GM18861 (cell line): ENCODE results near the gene ADK.

Experiments
- ATAC-seq: cut with Tn5 transposase; IDR thresholded peaks from one replicate; pipeline ENCODE4 v1.9.1; 2021; ENCODE audit not compliant: unreplicated experiment

Gene ADK

GRCh38 chr10:74234569-74234968 lies 83.5 kb downstream of the ADK start:
- no peak for ATAC-seq

GRCh38 chr10:74238031-74238431 lies 87.0 kb downstream of the ADK start:
- ATAC-seq = no peak

GRCh38 chr10:74238516-74238915 lies 87.5 kb downstream of the ADK start:
- no peak for ATAC-seq

GRCh38 chr10:74243067-74243466 lies 92.0 kb downstream of the ADK start:
- no peak for ATAC-seq

GRCh38 chr10:74244097-74244685 lies 93.2 kb downstream of the ADK start:
- ATAC-seq = no peak

- no peak for ATAC-seq
Measured at GRCh38 chr10:74244807-74245206, 93.8 kb downstream of the ADK start.

- ATAC-seq = no peak
Measured at GRCh38 chr10:74246495-74246894, 95.5 kb downstream of the ADK start.

GRCh38 chr10:74249865-74250264 lies 98.8 kb downstream of the ADK start:
- no peak for ATAC-seq

- no peak for ATAC-seq
Measured at GRCh38 chr10:74255214-74255613, 104.2 kb downstream of the ADK start.

- no peak for ATAC-seq
Measured at GRCh38 chr10:74255888-74256357, 104.9 kb downstream of the ADK start.

GRCh38 chr10:74262856-74263255 lies 111.8 kb downstream of the ADK start:
- ATAC-seq = no peak

- ATAC-seq = no peak
Measured at GRCh38 chr10:74263996-74264395, 113.0 kb downstream of the ADK start.

- ATAC-seq = no peak
Measured at GRCh38 chr10:74272288-74272687, 121.3 kb downstream of the ADK start.

- no peak for ATAC-seq
Measured at GRCh38 chr10:74275755-74276290, 124.8 kb downstream of the ADK start.

- no peak for ATAC-seq
Measured at GRCh38 chr10:74276416-74276815, 125.4 kb downstream of the ADK start.

- no peak for ATAC-seq
Measured at GRCh38 chr10:74282151-74282847, 131.3 kb downstream of the ADK start.

- ATAC-seq = no peak
Measured at GRCh38 chr10:74282848-74283210, 131.8 kb downstream of the ADK start.

GRCh38 chr10:74289188-74289587 lies 138.2 kb downstream of the ADK start:
- no peak for ATAC-seq

GRCh38 chr10:74289951-74290350 lies 138.9 kb downstream of the ADK start:
- ATAC-seq = no peak

GRCh38 chr10:74290708-74291107 lies 139.7 kb downstream of the ADK start:
- ATAC-seq = no peak

GRCh38 chr10:74292871-74293427 lies 141.9 kb downstream of the ADK start:
- no peak for ATAC-seq

- ATAC-seq = no peak
Measured at GRCh38 chr10:74293686-74294371, 142.8 kb downstream of the ADK start.
